ENCODE data around the gene FGF12.

Gene FGF12

GRCh38 chr3:192445770-192446644, 281.3 kb downstream of the FGF12 start:
- Mint-ChIP-seq H3K27ac (no peak overlapping the region), H3K36me3 (no peaks in the 10 kb centered on the region), H3K4me1 (peaks cover 7% of the 10 kb centered on the region), H3K9me3 (no peaks in the 10 kb centered on the region), H3K27me3 (peaks cover 48% of the 10 kb centered on the region), H3K4me3 (no peak overlapping the region)
- ATAC-seq: no peak

- Mint-ChIP-seq H3K9me3 (no peaks in the 10 kb centered on the region), H3K4me3 (no peak overlapping the region), H3K27ac (no peak overlapping the region), H3K4me1 (peaks cover 7% of the 10 kb centered on the region), H3K36me3 (no peaks in the 10 kb centered on the region), H3K27me3 (peaks cover 52% of the 10 kb centered on the region)
- ATAC-seq: no peak
Observed at GRCh38 chr3:192444791-192445106, 282.6 kb downstream of the FGF12 start.

DNA sequence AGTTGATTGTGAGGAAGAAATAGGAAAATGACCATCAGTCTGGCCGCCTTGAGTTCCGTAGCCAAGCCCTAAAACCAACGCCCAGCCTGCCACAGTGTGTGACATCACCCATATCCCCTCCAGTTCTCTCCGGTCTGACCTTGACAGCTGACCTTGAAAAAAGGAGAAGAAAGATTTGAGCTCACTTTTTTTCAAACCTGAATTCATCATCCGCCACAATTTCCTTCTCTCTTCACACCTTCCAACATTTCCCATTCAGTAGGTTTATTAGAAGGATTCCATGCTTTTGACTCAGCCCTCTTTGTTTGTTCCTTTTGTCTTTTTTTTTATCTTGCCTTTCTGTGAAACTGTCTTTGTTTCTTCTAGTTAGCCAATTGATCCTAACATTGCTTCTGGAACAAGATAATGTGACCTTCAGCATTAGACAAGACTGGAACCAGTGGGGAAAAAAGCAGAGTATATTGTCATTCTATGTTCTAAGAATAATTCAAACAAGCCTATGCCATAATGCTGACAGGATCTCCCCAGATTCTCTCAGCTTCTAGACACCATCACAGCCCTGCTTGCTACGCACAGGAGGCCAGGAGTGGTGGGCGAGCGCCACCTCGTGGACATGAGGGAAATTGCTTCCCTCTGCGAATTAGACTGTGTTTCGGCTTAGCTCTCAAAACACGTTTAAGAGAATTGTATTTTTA, 283.1 kb downstream of the FGF12 start:
- Mint-ChIP-seq H3K4me3 (no peak overlapping the region), H3K9me3 (no peaks in the 10 kb centered on the region), H3K4me1 (peaks cover 7% of the 10 kb centered on the region), H3K27me3 (peaks cover 52% of the 10 kb centered on the region), H3K27ac (no peak overlapping the region), H3K36me3 (no peaks in the 10 kb centered on the region)
- ATAC-seq: peak; percentile 80

- no peak overlapping the region for H3K4me3 Mint-ChIP-seq
- H3K36me3 Mint-ChIP-seq: no peaks in the 10 kb centered on the region
- H3K4me1 Mint-ChIP-seq: no peaks in the 10 kb centered on the region
- ATAC-seq: no peak
- H3K9me3 Mint-ChIP-seq: no peaks in the 10 kb centered on the region
- H3K27ac Mint-ChIP-seq: no peak overlapping the region
- H3K27me3 Mint-ChIP-seq: peaks cover 27% of the 10 kb centered on the region
Observed at GRCh38 chr3:192435241-192435640, 292.1 kb downstream of the FGF12 start.

- no peaks in the 10 kb centered on the region for H3K4me1 Mint-ChIP-seq
- ATAC-seq: no peak
- no peaks in the 10 kb centered on the region for H3K36me3 Mint-ChIP-seq
- no peaks in the 10 kb centered on the region for H3K9me3 Mint-ChIP-seq
- H3K27me3 Mint-ChIP-seq: peaks cover 27% of the 10 kb centered on the region
- no peak overlapping the region for H3K27ac Mint-ChIP-seq
- H3K4me3 Mint-ChIP-seq: no peak overlapping the region
Observed at GRCh38 chr3:192434186-192434585, 293.2 kb downstream of the FGF12 start.

GRCh38 chr3:192433704-192434103, 293.6 kb downstream of the FGF12 start:
- Mint-ChIP-seq H3K9me3 (no peaks in the 10 kb centered on the region), H3K27ac (no peak overlapping the region), H3K36me3 (no peaks in the 10 kb centered on the region), H3K4me1 (no peaks in the 10 kb centered on the region), H3K4me3 (no peak overlapping the region), H3K27me3 (peaks cover 30% of the 10 kb centered on the region)
- ATAC-seq: no peak

DNA sequence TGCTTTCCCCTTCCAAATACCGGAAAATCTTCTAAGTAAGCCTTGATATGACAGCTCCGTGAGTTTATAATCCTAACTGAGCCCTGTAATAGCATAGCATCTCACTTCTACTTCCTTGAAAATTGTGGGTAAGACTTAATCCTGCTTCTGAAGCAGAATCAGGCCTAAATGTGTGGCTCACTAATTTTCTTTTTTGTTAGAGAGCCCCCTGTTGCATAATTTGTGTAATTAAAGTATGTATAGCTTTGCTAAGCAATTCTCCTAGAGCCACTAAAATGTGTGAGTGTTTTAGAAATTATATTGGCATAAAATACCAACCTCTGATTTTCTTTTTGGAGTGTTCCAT, 304.4 kb downstream of the FGF12 start:
- H3K9me3 Mint-ChIP-seq: no peaks in the 10 kb centered on the region
- ATAC-seq: no peak
- H3K36me3 Mint-ChIP-seq: no peaks in the 10 kb centered on the region
- no peaks in the 10 kb centered on the region for H3K4me1 Mint-ChIP-seq
- H3K27ac Mint-ChIP-seq: no peak overlapping the region
- peaks cover 12% of the 10 kb centered on the region for H3K27me3 Mint-ChIP-seq
- H3K4me3 Mint-ChIP-seq: no peak overlapping the region

DNA sequence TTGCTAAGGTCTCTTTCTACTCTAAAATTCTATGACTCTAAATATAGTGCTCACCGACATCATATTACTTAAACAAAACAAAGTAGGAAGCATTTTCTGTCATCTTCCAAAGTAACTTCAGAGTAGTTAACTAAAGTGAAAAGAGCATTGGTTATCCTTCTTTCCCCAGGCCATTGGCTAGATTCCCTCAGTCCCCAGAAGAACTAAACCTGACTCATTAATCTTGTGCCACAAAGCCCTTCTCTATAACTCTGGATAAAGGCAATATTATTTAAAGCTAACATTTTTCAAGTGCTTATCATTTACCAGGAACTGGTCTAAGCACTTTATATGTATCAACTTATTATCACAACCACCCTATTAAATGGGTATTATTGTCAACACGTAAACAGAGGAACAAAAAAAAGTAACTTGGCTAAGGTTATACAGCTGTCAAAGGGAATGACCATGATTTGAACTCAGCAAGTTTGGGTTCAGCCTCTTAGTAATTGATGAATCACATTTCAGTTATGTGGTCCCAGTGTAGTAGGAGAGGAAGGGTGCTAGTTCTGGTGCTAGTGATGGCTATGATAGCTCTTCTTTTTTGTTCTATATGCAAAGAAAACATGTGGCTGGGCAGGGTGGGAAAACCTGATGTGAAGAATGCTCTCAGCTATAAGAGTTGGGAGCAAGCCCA, 304.9 kb downstream of the FGF12 start:
- no peaks in the 10 kb centered on the region for H3K9me3 Mint-ChIP-seq
- H3K4me1 Mint-ChIP-seq: no peaks in the 10 kb centered on the region
- H3K36me3 Mint-ChIP-seq: no peaks in the 10 kb centered on the region
- no peak for ATAC-seq
- peaks cover 8% of the 10 kb centered on the region for H3K27me3 Mint-ChIP-seq
- H3K27ac Mint-ChIP-seq: no peak overlapping the region
- H3K4me3 Mint-ChIP-seq: no peak overlapping the region

DNA sequence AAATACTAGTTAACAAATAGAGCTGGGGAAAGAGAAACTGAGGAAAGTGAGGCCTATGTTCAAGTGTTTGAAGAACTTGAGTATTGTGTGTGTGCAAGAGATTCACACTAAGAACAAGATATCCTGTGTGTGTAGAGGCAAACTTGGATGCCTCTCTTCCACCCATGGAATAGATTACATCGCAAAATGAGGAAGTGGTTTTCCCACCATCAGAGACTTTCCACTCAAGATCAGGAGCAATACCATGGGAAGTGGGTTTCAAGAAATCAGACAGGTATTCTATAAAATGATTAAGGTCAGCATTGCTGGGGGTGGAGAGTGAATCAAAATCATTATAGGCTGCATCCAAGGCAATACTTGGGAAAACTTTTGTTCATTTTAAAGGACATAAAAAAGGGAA, 308.0 kb downstream of the FGF12 start:
- Mint-ChIP-seq H3K27ac (no peak overlapping the region), H3K4me3 (no peak overlapping the region), H3K27me3 (peaks cover 8% of the 10 kb centered on the region), H3K9me3 (no peaks in the 10 kb centered on the region), H3K36me3 (no peaks in the 10 kb centered on the region), H3K4me1 (no peaks in the 10 kb centered on the region)
- no peak for ATAC-seq

DNA sequence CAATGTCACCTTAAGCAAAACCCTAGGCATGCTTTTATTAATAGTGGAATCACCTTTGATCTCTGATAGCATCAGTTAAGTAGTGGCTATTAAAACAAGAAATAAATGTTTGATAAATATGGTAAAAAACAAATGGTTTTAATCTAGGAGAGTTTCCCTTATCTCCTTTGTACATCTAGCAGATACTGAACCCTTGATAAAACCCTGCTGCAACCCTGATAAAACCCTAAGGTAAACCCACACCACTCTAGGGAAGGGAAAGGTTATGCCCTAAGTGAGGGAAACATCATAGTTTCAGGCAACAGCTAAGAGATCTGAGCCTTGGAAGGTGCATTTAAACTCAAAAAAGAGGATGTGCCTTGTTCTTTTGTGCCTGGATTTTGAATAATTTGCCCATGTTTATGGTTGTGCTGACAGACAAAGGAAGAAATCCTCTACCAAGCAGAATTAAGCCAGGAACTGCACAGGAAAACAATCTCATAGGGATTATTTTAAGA, 309.7 kb downstream of the FGF12 start:
- Mint-ChIP-seq H3K9me3 (no peaks in the 10 kb centered on the region), H3K27me3 (peaks cover 8% of the 10 kb centered on the region), H3K4me1 (no peaks in the 10 kb centered on the region), H3K4me3 (no peak overlapping the region), H3K36me3 (no peaks in the 10 kb centered on the region), H3K27ac (no peak overlapping the region)
- no peak for ATAC-seq

- H3K4me1 Mint-ChIP-seq: no peaks in the 10 kb centered on the region
- H3K36me3 Mint-ChIP-seq: no peaks in the 10 kb centered on the region
- no peaks in the 10 kb centered on the region for H3K9me3 Mint-ChIP-seq
- H3K27me3 Mint-ChIP-seq: peaks cover 9% of the 10 kb centered on the region
- ATAC-seq: no peak
- no peak overlapping the region for H3K4me3 Mint-ChIP-seq
- no peak overlapping the region for H3K27ac Mint-ChIP-seq
Observed at GRCh38 chr3:192417017-192417416, 310.3 kb downstream of the FGF12 start.

DNA sequence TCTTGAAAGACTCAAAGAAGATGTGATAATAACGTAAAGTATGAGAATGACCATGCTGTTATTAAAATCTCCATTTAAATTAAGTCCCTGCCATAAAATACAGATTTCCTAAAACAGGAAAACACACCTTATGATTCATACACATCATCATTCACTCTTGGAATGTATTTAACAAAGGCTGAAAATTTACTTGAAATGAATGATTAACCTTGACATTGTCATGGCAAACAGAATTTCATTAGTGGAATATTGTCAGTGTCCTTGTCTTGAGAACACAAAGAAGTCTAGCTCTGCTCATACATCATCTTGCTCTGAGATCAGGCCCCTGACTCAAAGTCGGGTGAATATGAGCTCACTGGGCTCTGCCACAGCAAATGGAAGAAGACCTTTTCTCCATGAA, 313.9 kb downstream of the FGF12 start:
- no peak for ATAC-seq
- Mint-ChIP-seq H3K4me3 (no peak overlapping the region), H3K27ac (no peak overlapping the region), H3K36me3 (no peaks in the 10 kb centered on the region), H3K9me3 (no peaks in the 10 kb centered on the region), H3K4me1 (peaks cover 4% of the 10 kb centered on the region), H3K27me3 (peaks cover 29% of the 10 kb centered on the region)

- peaks cover 14% of the 10 kb centered on the region for H3K4me1 Mint-ChIP-seq
- no peaks in the 10 kb centered on the region for H3K9me3 Mint-ChIP-seq
- H3K27me3 Mint-ChIP-seq: peaks cover 46% of the 10 kb centered on the region
- no peak overlapping the region for H3K4me3 Mint-ChIP-seq
- H3K27ac Mint-ChIP-seq: no peak overlapping the region
- ATAC-seq: no peak
- H3K36me3 Mint-ChIP-seq: no peaks in the 10 kb centered on the region
Observed at GRCh38 chr3:192410684-192410960, 316.7 kb downstream of the FGF12 start.

GRCh38 chr3:192409838-192410683, 317.3 kb downstream of the FGF12 start:
- H3K36me3 Mint-ChIP-seq: no peaks in the 10 kb centered on the region
- H3K4me1 Mint-ChIP-seq: peaks cover 14% of the 10 kb centered on the region
- H3K4me3 Mint-ChIP-seq: no peak overlapping the region
- H3K27ac Mint-ChIP-seq: no peak overlapping the region
- ATAC-seq: peak; percentile 40
- no peaks in the 10 kb centered on the region for H3K9me3 Mint-ChIP-seq
- H3K27me3 Mint-ChIP-seq: peaks cover 46% of the 10 kb centered on the region

GRCh38 chr3:192409201-192409837, 318.0 kb downstream of the FGF12 start:
- no peaks in the 10 kb centered on the region for H3K36me3 Mint-ChIP-seq
- peaks cover 46% of the 10 kb centered on the region for H3K27me3 Mint-ChIP-seq
- peak overlapping the region; percentile 68 for H3K4me3 Mint-ChIP-seq
- H3K9me3 Mint-ChIP-seq: no peaks in the 10 kb centered on the region
- H3K27ac Mint-ChIP-seq: no peak overlapping the region
- peak; percentile 58 for ATAC-seq
- H3K4me1 Mint-ChIP-seq: peaks cover 14% of the 10 kb centered on the region

Measured in stimulated activated memory B cell treated with anti-CD40 and anti-IgM and Interleukin-4, amounts not matched to agents 10 μg/mL and 1 μg/mL and 100 μg/mL, for 72 hours (primary cell).